OCI-LY1 (cell line): Measurements from ENCODE around the gene GOLGB1.

Experiments used
- H2AFZ ChIP-seq: fragments of 200-600 bp; sonication (generic), shearing (Covaris generic); 2 replicates; pipeline ENCODE4 v1.6.0; 2014; ENCODE audit warnings: antibody characterized with exemption, mild to moderate bottlenecking, low read length
- H3F3A ChIP-seq: fragments of 200-600 bp; sonication (generic), shearing (Covaris generic); 2 replicates; pipeline ENCODE4 v1.6.0; 2014; ENCODE audit warnings: mild to moderate bottlenecking, antibody characterized with exemption, low read length, moderate library complexity; ENCODE audit not compliant: insufficient read depth
- H3K27ac ChIP-seq: fragments of 200-600 bp; sonication (generic); 2 replicates; pipeline ENCODE4 v1.5.1; 2014; ENCODE audit warnings: low read length, mixed run types, mild to moderate bottlenecking, low read depth; ENCODE audit not compliant: poor library complexity, severe bottlenecking
- H3K27me3 ChIP-seq: fragments of 200-600 bp; sonication (generic); 2 replicates; pipeline ENCODE4 v1.6.0; 2014; ENCODE audit warnings: antibody characterized with exemption, mild to moderate bottlenecking, low read length, moderate library complexity; ENCODE audit not compliant: insufficient read depth
- H3K36me3 ChIP-seq: fragments of 200-600 bp; sonication (generic); 2 replicates; pipeline ENCODE4 v1.6.1; 2014; ENCODE audit warnings: mild to moderate bottlenecking, antibody characterized with exemption, low read length, moderate library complexity, mixed read lengths; ENCODE audit not compliant: insufficient read depth
- H3K4me1 ChIP-seq: fragments of 200-600 bp; sonication (generic); 2 replicates; pipeline ENCODE4 v1.5.1; 2014; ENCODE audit warnings: mild to moderate bottlenecking, low read length, moderate library complexity; ENCODE audit not compliant: insufficient read depth, severe bottlenecking
- H3K4me2 ChIP-seq: fragments of 200-600 bp; sonication (generic), shearing (Covaris generic); 2 replicates; pipeline ENCODE4 v1.6.1; 2014; ENCODE audit warnings: low read length
- H3K4me3 ChIP-seq: fragments of 200-600 bp; sonication (generic); 2 replicates; pipeline ENCODE4 v1.5.1; 2014; ENCODE audit warnings: low read length, low read depth, mild to moderate bottlenecking, mixed read lengths; ENCODE audit not compliant: poor library complexity, severe bottlenecking
- H3K79me2 ChIP-seq: fragments of 200-600 bp; shearing (Covaris generic); 2 replicates; pipeline ENCODE4 v1.6.1; 2016; ENCODE audit warnings: mixed run types, low read length, mixed read lengths; ENCODE audit not compliant: insufficient read depth
- H3K9ac ChIP-seq: fragments of 200-600 bp; sonication (generic), shearing (Covaris generic); 2 replicates; pipeline ENCODE4 v1.6.1; 2014; ENCODE audit warnings: mild to moderate bottlenecking, low read length, mixed read lengths
- H3K9me2 ChIP-seq: fragments of 200-600 bp; sonication (generic), shearing (Covaris generic); 2 replicates; pipeline ENCODE4 v1.6.1; 2014; ENCODE audit warnings: low read depth, mild to moderate bottlenecking, low read length, mixed read lengths
- H3K9me3 ChIP-seq: fragments of 200-600 bp; shearing (Covaris generic); 2 replicates; pipeline ENCODE4 v1.6.1; 2014; ENCODE audit warnings: low read length, mixed read lengths
- H4K20me1 ChIP-seq: fragments of 200-600 bp; sonication (generic), shearing (Covaris generic); 2 replicates; pipeline ENCODE4 v1.6.0; 2016; ENCODE audit warnings: mild to moderate bottlenecking, low read length; ENCODE audit not compliant: insufficient read depth
- CTCF ChIP-seq: fragments of 200-600 bp; sonication (generic), shearing (Covaris generic); IDR thresholded peaks from 2 replicates; pipeline ENCODE4 v1.5.1; 2017; ENCODE audit warnings: mild to moderate bottlenecking, antibody characterized with exemption, low read length, moderate library complexity, mixed read lengths
- EZH2 ChIP-seq: fragments of 200-600 bp; sonication (generic), shearing (Covaris generic); IDR thresholded peaks from 2 replicates; pipeline ENCODE4 v1.8.0; 2017; ENCODE audit warnings: borderline replicate concordance, mixed run types, mild to moderate bottlenecking, antibody characterized with exemption, low read length, moderate library complexity, mixed read lengths

GOLGB1 gene

GRCh38 chr3:121626495-121626894 lies 123.0 kb downstream of the GOLGB1 start:
- H2AFZ ChIP-seq, result no peak overlapping the region
- H4K20me1 ChIP-seq, result no peaks in the 10 kb centered on the region
- H3K9me2 ChIP-seq, result no peaks in the 10 kb centered on the region
- no peaks in the 10 kb centered on the region for H3K79me2 ChIP-seq
- H3K4me1 ChIP-seq, result no peaks in the 10 kb centered on the region
- no peak overlapping the region for H3K4me3 ChIP-seq
- H3K27ac ChIP-seq, result no peak overlapping the region
- H3K9ac ChIP-seq, result no peak overlapping the region
- H3K27me3 ChIP-seq, result no peaks in the 10 kb centered on the region
- H3K9me3 ChIP-seq, result no peaks in the 10 kb centered on the region
- TF ChIP-seq EZH2 (no peak), CTCF (no peak)
- no peaks in the 10 kb centered on the region for H3F3A ChIP-seq
- peaks cover 32% of the 10 kb centered on the region for H3K36me3 ChIP-seq
- H3K4me2 ChIP-seq, result no peak overlapping the region

- Histone ChIP-seq H3K4me2 (no peak overlapping the region), H3K9me2 (no peaks in the 10 kb centered on the region), H3K9ac (no peak overlapping the region), H3F3A (no peaks in the 10 kb centered on the region), H2AFZ (no peak overlapping the region), H4K20me1 (no peaks in the 10 kb centered on the region), H3K4me1 (no peaks in the 10 kb centered on the region), H3K27me3 (no peaks in the 10 kb centered on the region), H3K9me3 (no peaks in the 10 kb centered on the region), H3K27ac (no peak overlapping the region), H3K36me3 (peaks cover 11% of the 10 kb centered on the region), H3K4me3 (no peak overlapping the region), H3K79me2 (no peaks in the 10 kb centered on the region)
- no peak for TF ChIP-seq CTCF
Measured at GRCh38 chr3:121624147-121624899, 125.2 kb downstream of the GOLGB1 start.

GRCh38 chr3:121621491-121621890 lies 128.1 kb downstream of the GOLGB1 start:
- no peak for TF ChIP-seq CTCF
- TF ChIP-seq EZH2, result no peak
- Histone ChIP-seq H3K27me3 (no peaks in the 10 kb centered on the region), H4K20me1 (no peaks in the 10 kb centered on the region), H3K27ac (no peak overlapping the region), H3K36me3 (no peaks in the 10 kb centered on the region), H3K4me1 (no peaks in the 10 kb centered on the region), H3K4me2 (no peak overlapping the region), H3K4me3 (no peak overlapping the region), H3F3A (no peaks in the 10 kb centered on the region), H2AFZ (no peak overlapping the region), H3K9me2 (no peaks in the 10 kb centered on the region), H3K9ac (no peak overlapping the region), H3K79me2 (no peaks in the 10 kb centered on the region), H3K9me3 (no peaks in the 10 kb centered on the region)
